RWPE1 (cell line): Measurements from ENCODE around the gene LATS2.

Experiments used
- CTCF ChIA-PET: fragments of 350-600 bp; sonication (Branson Sonifier 250); formaldehyde crosslinking; extraction: SDS; loops from one replicate; lab custom pipeline; 2021; lab: Yijun Ruan, JAX
- POLR2A ChIA-PET: fragments of 400-600 bp; formaldehyde crosslinking; extraction: SDS; loops from one replicate; lab custom pipeline; 2020; ENCODE audit warnings: antibody characterized with exemption; ENCODE audit not compliant: low non-redundant PET; lab: Yijun Ruan, JAX
- DNase-seq: peaks from one replicate; pipeline ENCODE4 v3.0.0; 2012; ENCODE audit warnings: low spot score
- H3K27ac ChIP-seq: fragments of 450-650 bp; 2 replicates; pipeline ENCODE4 v1.5.1; 2017
- TF ChIP-seq, protein P1 (sequence below): fragments of 450-650 bp; conservative IDR thresholded peaks from 2 replicates; pipeline ENCODE4 v1.5.1; 2017; ENCODE audit warnings: low read depth, mild to moderate bottlenecking

Gene LATS2

DNA sequence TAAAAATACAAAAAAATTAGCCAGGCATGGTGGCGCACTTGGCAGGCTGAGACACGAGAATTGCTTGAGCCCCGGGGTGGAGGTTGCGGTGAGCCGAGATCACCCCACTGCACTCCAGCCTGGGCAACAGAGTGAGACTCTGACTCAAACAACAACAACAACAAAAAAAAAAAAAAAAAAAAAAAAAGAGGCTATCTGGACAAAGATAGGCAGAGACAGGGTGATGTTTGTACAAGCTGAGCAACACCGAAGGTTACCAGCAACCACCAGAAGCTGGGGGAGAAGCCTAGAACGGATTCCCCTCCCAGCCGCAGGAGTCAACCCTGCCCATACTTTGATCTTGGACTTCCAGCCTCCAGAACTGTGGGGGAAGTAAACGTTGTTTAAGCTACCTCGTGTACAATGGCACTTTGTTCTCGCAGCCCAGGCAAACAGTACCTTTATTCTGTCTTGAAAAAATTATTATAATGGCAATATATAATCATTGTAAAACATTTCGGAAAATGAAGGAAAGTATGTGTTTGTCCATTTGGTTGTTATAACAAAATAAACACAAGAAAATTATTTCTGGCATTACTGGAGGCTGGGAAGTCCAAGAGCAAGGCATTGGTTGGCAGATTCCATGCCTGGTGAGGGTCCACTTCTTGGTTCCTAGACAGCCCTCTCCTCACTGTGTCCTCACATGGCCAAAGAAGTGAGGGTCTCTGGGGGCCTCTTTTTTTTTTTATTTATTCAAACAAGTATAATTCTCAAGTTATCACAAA, 39.8 kb upstream of the LATS2 start:
- DNase-seq = no peak
- CTCF ChIA-PET = interaction anchor here (0.5 to 0.7 kb wide), 2 partner anchors 30 to 221 kb away, joined by 3 to 9 read pairs; no protein-coding TSS in a partner anchor
- POLR2A ChIA-PET = no interaction called here
- TF ChIP-seq, protein P1, sequence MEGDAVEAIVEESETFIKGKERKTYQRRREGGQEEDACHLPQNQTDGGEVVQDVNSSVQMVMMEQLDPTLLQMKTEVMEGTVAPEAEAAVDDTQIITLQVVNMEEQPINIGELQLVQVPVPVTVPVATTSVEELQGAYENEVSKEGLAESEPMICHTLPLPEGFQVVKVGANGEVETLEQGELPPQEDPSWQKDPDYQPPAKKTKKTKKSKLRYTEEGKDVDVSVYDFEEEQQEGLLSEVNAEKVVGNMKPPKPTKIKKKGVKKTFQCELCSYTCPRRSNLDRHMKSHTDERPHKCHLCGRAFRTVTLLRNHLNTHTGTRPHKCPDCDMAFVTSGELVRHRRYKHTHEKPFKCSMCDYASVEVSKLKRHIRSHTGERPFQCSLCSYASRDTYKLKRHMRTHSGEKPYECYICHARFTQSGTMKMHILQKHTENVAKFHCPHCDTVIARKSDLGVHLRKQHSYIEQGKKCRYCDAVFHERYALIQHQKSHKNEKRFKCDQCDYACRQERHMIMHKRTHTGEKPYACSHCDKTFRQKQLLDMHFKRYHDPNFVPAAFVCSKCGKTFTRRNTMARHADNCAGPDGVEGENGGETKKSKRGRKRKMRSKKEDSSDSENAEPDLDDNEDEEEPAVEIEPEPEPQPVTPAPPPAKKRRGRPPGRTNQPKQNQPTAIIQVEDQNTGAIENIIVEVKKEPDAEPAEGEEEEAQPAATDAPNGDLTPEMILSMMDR = no peak
- no peak overlapping the region for H3K27ac ChIP-seq

DNA sequence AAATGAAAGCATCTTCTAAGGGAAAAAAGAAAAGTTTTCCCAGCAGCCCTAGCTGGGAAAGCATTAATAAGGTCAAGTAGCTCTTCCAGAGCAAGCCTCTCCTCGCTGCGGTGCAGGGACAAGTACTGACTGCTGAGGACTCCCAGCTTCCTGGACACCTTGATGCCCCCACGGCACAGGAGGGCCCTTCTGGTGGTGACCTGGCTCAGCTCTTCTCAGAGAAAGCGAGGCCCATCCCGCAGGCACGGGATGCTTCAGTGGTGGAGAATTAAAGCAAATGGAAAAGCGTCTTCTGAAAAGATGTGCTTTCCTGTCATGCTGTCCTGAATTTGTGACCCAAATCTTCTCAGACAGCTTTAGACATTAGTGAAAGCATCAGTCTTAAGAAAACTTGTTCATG, 38.8 kb upstream of the LATS2 start:
- POLR2A ChIA-PET = no interaction called here
- CTCF ChIA-PET = interaction anchor here (0.5 kb wide), 1 partner anchor 20 kb away, joined by 3 read pairs; no protein-coding TSS in a partner anchor
- DNase-seq = no peak
- TF ChIP-seq, protein P1 = no peak
- H3K27ac ChIP-seq = no peak overlapping the region

DNA sequence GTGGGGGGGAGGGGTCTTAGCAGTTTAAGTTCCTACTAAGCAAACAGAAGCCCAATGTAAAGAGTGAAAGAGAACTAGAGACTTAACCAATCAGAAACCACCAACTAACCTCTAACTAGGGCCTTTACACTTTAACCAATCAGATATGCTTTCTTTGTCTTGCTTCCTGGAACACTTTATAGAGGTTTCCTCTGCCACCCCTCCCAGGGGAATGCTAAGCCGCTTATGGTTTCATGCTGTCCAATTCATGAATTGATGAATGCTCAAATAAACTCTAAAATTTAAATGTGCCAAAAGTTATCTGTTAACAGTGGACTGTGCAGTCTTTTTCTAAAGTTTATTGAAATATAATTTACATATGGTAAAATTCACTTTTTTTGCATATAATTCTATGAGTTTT, 33.9 kb upstream of the LATS2 start:
- no peak for DNase-seq
- ChIA-PET POLR2A (no interaction called here), CTCF (no interaction called here)
- no peak overlapping the region for H3K27ac ChIP-seq
- TF ChIP-seq, protein P1 = no peak

DNA sequence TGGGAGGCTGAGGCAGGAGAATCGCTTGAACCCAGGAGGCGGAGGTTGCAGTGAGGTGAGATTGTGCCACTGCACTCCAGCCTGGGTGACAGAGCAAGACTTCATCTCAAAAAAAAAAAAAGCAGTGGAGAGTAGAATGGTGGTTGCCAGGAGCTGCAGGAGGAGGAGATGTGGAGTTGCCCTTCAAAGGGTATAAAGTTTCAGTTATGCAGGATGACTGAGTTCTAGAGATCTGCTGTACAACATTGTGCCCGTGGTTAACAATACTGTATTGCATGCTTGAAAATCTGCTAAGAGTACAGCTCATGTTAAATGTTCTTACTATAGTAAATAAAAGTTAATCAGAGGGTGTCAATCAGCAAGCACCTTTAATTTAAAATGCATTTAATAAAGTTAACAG, 28.4 kb upstream of the LATS2 start:
- ChIA-PET CTCF (no interaction called here), POLR2A (no interaction called here)
- DNase-seq = no peak
- TF ChIP-seq, protein P1 = no peak
- no peak overlapping the region for H3K27ac ChIP-seq

DNA sequence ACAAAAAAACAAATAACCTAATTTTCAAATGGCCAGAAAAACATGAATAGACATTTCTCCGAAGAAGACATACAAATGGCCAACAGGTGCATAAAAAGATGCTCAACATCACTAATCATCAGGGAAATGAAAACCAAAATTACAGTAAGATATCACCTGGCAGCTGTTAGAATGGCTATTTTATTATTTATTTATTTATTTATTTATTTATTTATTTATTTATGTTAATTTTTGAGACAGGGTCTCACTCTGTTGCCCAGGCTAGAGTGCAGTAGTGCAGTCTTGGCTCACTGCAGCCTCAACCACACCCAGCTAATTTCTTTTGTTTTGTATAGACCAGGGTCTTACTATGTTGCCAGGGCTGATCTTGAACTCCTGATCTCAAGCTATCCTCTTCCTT, 27.1 kb upstream of the LATS2 start:
- POLR2A ChIA-PET = no interaction called here
- TF ChIP-seq, protein P1 = no peak

DNA sequence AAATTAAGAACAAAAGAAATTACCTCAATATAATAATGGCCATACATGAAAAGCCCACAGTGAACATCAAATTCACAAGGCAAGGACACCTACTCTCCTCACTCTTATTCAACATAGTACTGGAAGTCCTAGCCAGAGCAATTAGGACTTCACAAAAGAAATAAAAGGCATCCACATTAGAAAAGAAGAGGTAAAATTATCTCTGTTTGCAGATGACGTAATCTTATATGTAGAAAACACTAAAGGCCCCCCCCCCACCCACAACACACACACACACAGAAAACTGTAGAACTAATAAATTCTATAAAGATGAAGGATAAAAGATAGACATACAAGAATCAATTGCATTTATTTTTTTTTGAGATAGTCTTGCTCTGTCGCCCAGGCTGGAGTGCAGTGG, 25.5 kb upstream of the LATS2 start:
- TF ChIP-seq, protein P1 = no peak
- no peak for DNase-seq
- ChIA-PET CTCF (no interaction called here), POLR2A (no interaction called here)
- H3K27ac ChIP-seq = no peak overlapping the region

More for the DNA sequence above, 27.1 kb upstream of the LATS2 start:
- CTCF ChIA-PET = interaction anchor here (0.7 kb wide), 1 partner anchor 14 kb away, joined by 3 read pairs; no protein-coding TSS in a partner anchor
- H3K27ac ChIP-seq = no peak overlapping the region
- no peak for DNase-seq
